ENCODE measurements around the gene KCND3. TPM values are rescaled to one million over a fixed set of nuclear protein-coding genes. Genes with fewer than 3 reads are reported as not detected.

Gene KCND3
- total RNA-seq, 1 experiment from 2014 or later, result 0.10 TPM

DNA sequence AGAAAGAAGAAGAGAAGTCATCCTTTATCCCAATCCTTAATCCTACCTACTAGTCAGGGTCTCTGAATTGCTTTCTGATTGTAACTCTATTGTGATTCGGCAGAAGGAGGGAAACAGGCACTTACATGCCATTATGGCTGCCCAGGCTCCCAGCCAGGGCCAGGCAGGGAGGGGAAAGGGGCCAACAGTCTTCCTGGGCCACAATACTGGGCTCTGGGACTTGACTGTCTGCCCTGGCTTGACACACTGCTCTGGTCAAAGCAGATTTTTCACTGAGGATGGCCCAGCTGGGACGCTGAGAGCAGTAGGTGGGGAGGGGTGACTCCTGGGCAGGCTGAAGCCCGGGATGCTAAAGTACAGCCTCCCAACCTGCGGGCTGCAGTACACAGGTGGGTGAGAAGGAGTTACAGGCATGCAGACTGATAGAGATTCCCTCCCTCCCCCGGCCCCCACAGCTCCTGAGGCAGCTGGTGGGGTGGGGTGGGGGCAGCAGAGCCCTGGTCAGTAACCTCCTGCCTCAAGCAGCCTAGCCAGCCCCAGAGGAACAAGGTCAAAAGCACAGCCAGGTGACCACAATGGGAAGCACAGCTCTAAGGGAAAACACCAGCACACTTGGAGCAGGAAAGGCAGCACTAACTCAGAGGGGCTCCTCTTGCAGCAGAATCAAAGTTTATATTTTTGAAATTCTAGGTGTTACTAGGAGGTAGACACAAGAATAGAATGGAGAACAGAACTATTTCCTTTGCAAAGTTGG, 25.3 kb downstream of the KCND3 start:
- in situ Hi-C loops (cut with HindIII; ENCODE audit: low sequenced_read_pairs), result no loop called here
- DNase-seq (ENCODE audit: low spot score), result peak; percentile 96

DNA sequence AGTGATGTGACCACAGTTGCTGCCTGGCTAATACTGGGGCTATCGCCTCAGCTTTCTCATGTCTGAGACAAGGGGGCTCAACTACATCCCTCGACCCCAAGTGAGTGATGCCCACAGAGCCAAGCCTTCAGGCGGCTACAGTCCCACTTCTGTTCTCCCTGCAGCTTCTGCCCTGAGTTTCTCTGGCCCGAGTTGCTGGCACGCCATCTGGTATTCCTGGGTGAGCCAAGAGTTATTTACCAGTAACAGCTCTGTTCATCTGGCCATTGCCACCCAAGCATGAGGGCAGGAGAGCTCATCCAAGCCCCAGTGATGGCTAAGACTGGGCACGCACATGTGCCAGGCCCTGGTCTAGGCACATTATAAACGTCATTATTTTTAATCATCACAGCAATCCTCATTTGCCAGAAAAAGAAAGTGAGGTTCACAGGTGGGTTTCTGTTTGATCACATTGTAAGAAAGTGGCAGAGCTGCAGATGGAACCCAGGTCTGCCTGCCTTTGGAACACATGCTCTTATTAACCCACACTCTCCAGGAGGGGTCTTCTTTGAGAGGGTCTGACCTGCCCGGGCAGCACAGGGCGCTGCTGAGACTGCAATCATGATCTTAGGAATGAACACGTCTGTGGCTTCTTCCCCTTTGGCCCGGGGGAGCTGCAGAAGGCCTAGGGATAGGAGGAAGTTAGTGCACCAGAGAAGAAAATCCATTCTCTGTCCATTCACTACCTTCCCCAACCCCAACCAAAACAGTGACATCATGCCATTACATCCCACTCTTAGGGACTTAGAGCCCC, 27.5 kb downstream of the KCND3 start:
- peak; percentile 97 for DNase-seq (ENCODE audit: low spot score)
- in situ Hi-C loops (cut with HindIII; ENCODE audit: low sequenced_read_pairs), result no loop called here

DNA sequence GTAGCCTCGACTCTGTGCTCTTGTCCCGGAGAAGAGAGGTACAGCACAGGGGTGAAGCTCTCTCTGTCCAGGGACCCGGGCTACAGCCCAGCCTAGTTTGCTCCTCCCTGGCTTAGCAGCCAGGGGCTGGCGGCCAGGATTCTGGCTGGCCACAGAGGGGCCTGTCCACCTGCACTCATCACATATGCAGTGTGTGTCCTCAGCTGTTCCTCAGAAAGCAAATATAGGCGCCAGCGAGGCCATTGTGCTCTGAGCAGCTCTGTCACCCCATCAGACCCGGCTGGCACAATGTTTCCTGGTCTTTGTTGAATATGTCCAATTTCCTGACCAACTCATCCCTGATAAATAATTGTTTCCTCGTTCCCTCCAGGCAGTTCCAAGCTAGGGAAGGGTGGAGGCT, 28.5 kb downstream of the KCND3 start:
- in situ Hi-C loops (cut with HindIII; ENCODE audit: low sequenced_read_pairs), result no loop called here
- peak; percentile 91 for DNase-seq (ENCODE audit: low spot score)

DNA sequence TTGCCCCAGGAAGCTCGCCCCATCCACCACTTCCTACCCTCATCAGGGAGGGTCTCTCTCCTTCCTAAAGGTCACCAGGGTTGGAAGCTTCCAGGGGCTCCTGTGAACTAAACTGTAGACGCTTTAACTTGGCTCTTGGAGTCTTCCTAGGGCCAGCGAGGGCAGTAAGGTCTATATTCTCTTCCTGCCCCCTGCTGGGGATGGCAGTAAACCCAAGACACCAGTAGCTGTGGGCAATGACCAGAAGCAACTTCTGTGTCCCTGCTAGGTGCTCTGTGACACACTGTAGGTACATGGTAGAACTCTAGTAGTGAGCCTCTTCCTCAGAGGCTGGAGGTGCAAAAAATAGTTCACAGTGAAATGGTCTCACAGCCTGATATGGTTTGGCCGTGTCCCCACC, 30.0 kb downstream of the KCND3 start:
- in situ Hi-C loops (cut with HindIII; ENCODE audit: low sequenced_read_pairs), result loop anchor here (5.0 kb wide), 1 partner anchor 87 kb away; no protein-coding TSS in a partner anchor
- DNase-seq (ENCODE audit: low spot score), result no peak

DNA sequence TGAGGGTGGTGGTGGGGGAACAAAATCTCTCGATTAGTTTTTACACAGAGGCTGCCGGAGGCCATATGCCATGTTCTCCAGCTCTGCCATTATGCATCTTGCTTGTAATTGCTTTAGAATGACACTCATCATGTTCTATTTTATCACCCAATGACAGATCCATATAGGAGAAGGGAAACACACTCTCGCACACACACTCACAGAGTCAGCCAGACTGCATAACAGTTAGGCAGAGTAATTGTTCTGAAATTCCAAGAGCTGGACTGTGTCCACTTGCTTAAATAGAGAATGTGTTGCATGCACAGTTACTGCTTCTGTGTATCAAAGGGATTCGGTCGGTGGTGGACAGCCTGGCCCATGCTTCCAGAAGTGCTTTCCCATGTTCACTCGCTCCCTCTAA, 30.6 kb downstream of the KCND3 start:
- in situ Hi-C loops (cut with HindIII; ENCODE audit: low sequenced_read_pairs), result loop anchor here (5.0 kb wide), 1 partner anchor 87 kb away; no protein-coding TSS in a partner anchor
- no peak for DNase-seq (ENCODE audit: low spot score)

DNA sequence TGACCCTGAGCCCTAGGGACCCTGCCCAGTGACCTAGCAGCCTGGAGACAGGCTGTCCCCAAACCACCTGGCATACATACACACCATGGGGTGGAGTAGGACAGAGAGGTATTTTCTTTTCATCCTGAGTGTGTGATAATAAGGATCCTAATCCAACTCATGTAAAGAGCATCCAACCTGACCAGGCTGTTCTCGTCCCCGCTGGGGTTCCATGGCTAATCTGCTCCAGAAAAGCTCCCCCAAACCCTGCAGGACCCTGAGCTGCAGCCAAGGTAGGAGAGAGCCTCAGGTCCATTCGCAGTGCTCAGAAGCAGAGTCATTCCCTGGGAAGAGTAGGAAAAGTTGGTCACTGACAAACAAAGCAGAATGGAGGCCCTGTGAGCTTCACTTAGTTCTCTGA, 31.4 kb downstream of the KCND3 start:
- peak; percentile 64 for DNase-seq (ENCODE audit: low spot score)
- in situ Hi-C loops (cut with HindIII; ENCODE audit: low sequenced_read_pairs), result loop anchor here (5.0 kb wide), 1 partner anchor 86 kb away; no protein-coding TSS in a partner anchor

DNA sequence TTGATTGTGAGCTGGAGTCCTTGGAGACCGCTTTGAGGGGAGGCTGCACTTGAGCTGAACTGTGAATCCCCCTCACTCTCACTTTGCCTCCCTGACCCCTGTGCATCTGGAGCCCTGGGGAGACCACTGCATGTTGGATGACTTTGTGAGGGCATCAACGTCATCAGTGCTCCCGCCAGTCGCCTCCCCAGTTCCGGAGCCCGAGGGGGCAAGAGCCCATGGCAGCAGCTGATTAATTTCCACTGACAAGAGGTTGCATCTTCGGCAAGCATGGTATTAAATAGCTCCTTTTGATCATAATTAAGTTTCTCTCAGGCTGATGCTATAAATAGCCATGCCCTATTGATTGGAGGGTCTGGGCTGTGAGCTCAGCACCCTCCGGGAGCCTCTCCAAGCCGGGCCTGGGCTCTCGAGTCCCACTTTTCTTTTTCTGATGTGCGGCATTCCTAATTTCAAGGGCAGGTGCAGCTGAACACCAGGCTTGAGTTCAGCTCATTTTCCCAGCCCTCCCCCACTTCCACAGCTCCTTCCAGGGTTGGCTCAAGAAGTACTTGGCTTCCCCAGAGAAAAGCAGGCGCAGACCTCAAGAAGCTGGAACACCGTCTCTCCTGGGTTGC, 33.2 kb downstream of the KCND3 start:
- in situ Hi-C loops (cut with HindIII; ENCODE audit: low sequenced_read_pairs), result loop anchor here (5.0 kb wide), 1 partner anchor 84 kb away; no protein-coding TSS in a partner anchor
- DNase-seq (ENCODE audit: low spot score), result no peak

DNA sequence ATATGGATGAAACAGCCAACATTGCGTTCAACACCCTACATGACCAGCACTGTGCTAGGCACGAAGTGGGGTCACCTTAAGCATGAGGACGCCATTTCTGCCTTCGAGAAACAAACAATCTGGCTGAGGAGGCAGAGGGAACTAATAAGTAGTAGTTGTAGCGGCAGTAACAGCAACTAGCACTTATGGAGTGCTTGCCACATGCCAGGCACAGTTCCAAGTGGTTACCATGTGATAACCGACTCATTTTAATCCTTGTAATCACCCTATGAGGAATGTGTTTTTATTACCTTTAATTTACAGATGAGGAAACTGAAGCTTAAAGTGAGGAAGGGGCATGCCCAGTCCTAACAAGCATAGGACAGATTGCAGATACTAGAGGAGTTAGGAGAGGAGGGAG, 33.7 kb downstream of the KCND3 start:
- DNase-seq (ENCODE audit: low spot score), result no peak

DNA sequence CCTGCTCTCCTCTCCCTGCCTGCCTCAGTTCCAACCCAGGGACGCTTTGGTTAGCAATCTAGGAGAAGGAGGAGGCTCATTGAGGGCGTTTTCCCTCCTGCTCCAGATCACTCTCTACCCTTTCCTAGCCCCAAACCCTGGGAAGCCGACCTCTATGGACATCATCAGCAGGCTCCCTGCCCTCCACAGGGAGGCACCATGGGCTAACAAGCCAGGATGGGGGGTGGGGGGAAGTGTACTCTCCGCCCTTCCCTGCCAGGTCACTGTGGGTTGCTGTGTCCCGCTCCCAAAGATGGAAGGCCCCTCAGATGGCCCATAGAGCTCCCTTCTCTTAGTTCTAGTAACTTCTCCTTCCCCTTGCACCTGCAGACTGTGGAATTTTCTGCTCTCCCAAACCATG, 35.7 kb downstream of the KCND3 start:
- DNase-seq (ENCODE audit: low spot score), result no peak
- in situ Hi-C loops (cut with HindIII; ENCODE audit: low sequenced_read_pairs), result no loop called here

More for the DNA sequence above, 33.7 kb downstream of the KCND3 start:
- in situ Hi-C loops (cut with HindIII; ENCODE audit: low sequenced_read_pairs), result loop anchor here (5.0 kb wide), 1 partner anchor 83 kb away; no protein-coding TSS in a partner anchor

DNA sequence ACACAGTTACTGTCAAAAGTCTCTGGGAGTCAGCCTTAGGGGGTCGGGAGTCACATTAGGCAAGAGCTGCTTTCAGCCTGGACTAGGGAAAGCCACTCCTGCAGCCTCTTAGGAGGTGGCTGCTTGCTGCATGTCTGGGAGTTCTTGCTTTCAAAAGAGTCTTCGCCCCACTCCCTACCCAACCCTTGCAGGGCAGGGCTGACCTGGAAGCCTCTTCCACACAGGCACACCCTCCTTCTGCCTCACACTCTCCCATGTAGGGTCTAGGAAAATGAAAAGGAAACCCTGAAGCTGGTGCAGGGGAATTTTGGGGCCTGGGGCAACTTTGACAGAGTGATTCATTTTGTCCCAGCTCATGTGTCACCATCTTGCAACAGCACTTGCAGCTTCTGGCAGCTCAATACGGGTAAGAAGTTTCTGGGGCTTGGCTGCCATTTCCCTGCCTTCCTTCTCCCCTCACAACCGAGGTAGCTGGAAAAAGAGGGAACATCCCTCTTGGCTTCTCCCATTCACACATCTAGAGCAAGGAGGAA, 37.3 kb downstream of the KCND3 start:
- no peak for DNase-seq (ENCODE audit: low spot score)
- in situ Hi-C loops (cut with HindIII; ENCODE audit: low sequenced_read_pairs), result no loop called here

DNA sequence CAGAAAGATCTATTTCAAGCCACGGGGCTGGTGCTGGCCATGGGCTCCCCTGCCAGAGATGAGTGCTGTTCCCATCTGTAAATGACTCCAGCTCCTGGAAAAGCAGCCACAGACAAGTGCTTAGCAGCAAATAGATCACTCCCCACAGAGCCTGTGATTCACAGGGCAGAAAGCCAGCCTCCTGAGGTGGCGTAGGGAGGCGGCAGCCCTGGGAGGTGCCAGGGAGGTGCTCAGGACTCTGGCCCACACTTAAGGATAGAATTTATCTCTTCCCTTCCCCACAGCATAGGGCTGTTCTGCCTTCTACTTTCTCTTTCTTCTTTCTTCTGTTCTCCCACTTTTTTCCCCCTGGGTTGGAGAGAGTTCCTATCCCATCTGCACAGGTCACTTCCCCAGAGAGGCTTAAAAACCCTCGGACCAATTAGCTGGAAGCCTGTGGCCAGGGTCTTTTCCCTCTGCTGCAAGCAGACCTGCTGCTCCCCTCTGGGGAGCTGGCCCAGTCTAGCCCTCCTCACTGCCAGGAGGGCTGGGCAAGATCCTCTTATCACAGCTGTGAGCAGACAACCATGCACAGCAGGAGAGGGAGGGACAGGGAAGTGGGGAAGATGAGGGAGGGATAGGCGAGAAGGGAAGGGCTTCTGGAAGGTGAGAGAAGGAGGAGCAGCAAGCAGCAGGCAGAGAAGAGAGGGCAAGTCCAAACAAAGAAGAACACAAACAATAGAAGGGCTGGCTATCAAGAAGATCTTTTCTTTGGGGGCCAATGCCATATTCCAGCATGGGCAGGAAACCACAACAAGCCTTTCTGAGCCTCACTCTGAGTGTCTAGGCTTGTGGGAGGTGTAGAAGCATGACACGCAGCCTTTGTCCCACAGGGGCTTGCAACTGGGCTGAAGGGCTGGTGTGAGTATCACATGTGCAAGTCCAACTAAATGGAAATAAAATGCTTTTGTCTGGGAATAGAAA, 41.0 kb downstream of the KCND3 start:
- in situ Hi-C loops (cut with HindIII; ENCODE audit: low sequenced_read_pairs), result no loop called here
- DNase-seq (ENCODE audit: low spot score), result peak; percentile 74

DNA sequence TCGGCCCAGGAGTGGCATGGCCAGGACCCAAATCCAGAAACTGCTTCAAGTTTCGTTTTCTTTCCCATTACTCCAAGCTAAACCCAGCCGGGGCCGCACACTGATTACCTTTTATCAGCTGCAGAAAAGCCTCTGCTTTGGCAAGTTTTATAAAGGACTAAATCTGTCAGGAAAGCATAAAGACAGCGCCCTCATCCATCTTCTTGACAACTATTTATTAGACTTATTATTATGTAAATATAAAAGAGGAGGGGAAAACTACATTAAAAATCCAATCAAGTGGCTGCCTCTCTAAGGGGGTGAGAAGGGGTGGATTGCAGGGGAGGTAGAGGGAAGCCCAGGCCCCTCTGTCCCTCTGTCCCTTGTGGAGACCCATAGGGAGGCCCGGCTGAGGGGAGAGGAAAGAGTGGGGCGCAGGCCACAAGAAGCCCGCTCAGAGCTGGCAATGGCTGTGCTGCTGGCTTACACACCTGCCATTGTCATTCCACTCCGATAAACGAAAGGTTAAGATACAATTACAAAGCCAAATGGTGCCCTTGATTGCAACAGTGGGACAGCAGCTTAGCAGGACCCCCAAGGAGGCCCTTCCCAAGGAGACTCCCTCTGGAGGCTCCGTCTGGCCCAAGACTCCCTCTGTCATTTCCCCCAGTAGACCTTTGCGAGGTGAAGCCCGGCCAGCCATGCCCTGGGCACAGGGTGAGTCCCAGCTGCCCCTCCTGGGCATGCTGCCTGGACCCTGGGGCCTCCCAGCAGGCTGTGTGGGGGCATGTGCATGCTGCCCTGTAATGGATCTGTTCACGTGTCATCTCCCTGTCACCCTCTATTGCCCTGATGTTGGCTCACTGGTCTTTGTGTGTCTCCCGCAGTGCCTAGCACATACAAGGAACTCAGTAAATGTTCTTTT, 45.4 kb downstream of the KCND3 start:
- in situ Hi-C loops (cut with HindIII; ENCODE audit: low sequenced_read_pairs), result no loop called here
- DNase-seq (ENCODE audit: low spot score), result peak; percentile 92

DNA sequence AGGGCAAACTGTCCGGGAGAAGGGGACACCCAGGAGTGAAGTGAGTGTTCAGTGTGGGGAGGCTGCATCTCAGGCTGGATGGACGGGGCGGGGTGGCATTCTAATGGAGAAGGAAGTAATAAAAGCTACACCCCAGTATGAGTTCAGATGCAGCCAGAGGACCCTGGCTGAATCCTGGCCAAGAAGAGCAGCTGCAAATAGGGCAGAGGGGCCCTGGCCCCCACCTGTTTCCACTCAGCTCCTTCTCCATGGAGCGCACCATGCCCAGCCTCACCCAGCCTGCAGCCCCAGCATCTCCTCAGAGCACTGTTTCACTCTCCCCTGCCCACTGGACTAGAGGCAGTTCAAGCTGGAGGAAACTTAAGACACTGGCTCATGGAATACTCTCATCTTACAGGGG, 46.4 kb downstream of the KCND3 start:
- no peak for DNase-seq (ENCODE audit: low spot score)
- in situ Hi-C loops (cut with HindIII; ENCODE audit: low sequenced_read_pairs), result no loop called here

DNA sequence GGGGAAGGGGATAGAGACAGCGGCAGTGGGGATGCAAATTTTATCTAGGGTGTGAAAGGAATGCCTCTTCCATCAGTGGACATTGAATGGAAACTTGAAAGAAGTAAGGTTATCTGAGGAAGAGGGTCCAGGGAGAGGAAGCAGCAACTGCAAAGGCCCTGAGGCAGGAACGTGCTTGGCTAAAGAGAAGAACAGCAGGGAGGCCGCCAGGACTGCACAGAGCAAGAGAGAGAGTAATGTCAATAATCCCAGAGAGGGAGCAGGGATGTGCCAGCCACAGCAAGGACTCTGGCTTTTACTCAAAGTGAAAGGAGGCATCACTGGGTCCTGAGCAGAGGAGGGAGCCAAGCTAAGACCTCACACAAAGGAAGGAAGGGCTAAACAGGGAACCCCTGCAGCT, 50.9 kb downstream of the KCND3 start:
- in situ Hi-C loops (cut with HindIII; ENCODE audit: low sequenced_read_pairs), result no loop called here

DNA sequence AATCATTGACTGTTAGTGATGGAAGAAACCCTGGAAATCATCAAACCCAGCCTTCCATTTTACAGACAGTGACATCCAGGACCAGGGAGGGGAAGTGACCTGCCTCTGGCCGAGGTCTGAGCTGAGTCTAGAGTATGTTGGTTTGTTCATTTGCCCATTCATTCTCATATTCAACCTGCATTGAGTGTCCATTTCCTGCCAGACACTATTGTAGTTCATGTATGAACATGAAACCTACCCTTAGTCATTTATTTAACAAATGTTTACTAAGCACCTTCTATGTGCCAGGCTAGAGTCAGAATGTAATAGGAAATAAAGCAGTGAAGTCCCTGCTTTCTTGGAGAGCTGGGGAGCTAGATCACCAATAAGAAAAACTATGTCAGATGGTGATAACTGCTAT, 51.3 kb downstream of the KCND3 start:
- DNase-seq (ENCODE audit: low spot score), result no peak
- in situ Hi-C loops (cut with HindIII; ENCODE audit: low sequenced_read_pairs), result no loop called here

More for the DNA sequence above, 50.9 kb downstream of the KCND3 start:
- no peak for DNase-seq (ENCODE audit: low spot score)

DNA sequence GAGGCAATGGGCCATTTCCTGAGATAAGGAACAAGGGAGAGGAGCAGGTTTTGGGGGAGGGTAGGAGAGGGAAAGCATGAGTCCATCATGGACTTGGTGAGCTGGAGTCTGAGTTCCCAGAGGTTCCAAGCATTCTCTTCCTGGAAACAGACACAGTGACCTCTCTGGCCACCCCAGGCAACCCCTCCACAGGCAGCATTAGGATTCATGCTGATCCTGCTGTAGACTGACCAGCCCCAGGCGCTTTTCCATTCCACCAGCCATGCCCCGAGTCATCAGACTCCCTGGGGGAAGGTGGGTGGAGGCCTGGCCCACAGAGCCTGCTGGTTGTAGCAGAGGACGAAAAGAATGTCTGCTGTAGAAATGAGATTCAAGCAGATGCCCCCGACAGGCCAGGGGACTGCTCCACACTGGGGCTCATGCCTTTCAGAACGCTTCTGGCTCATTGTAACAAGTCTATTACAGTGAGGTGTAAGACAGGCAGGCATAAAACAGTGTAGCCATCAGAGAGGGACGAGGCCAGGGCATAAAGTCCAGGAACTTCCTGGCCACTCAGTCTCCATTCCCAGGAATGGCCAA, 52.2 kb downstream of the KCND3 start:
- in situ Hi-C loops (cut with HindIII; ENCODE audit: low sequenced_read_pairs), result no loop called here
- DNase-seq (ENCODE audit: low spot score), result no peak

DNA sequence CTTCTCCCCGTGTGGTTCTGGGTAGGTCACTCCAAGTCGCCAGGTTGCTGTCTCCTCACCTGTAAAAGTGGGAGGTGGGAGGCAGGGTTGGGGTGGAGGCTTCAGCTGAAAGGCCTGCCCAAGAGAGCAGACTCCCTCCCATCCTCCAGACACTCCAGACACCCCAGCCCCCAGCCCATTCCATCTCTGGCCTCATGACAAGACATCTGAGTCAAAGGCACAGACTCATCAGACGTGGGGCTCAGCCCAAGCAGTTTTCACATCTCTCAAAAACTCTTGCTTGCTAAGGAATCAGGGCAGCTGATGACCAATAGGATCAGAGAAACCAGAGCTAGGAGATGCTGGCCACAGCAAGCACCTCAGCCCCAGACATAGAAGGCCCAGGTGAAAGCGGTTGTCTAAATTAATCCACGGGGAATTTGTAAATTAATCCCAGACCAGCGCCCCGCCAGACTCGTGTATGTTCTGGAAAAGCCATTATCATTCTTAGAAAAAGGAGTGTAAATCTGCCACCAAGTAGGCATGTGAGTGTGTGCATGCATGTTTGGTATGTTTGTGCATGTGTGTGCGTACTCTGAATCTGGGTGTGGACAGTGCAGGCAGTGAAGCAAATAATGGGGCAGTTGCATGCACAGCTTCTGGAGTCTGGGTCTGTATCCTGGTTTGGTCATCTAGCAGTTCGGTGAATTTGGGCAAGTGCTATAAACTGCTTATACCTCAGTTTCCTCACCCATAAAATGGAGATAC, 55.2 kb downstream of the KCND3 start:
- in situ Hi-C loops (cut with HindIII; ENCODE audit: low sequenced_read_pairs), result no loop called here
- no peak for DNase-seq (ENCODE audit: low spot score)
